Daoy (cell line): ENCODE results near the gene INTS1. TPM values are rescaled to one million over a fixed set of nuclear protein-coding genes. Genes with fewer than 3 reads are reported as not detected.

Experiments
- DNase-seq: peaks from one replicate; pipeline ENCODE4 v3.0.0-alpha.2; 2015; ENCODE audit warnings: low read depth
- total RNA-seq: library from RNA; depleted of rRNA; stranded (reverse); fragments of >200 nt; shearing (Covaris generic); gene quantifications from 2 replicates; pipeline ENCODE4 v1.2.3, GENCODE V29; 2014; rRNA removed

The INTS1 gene, protein sequence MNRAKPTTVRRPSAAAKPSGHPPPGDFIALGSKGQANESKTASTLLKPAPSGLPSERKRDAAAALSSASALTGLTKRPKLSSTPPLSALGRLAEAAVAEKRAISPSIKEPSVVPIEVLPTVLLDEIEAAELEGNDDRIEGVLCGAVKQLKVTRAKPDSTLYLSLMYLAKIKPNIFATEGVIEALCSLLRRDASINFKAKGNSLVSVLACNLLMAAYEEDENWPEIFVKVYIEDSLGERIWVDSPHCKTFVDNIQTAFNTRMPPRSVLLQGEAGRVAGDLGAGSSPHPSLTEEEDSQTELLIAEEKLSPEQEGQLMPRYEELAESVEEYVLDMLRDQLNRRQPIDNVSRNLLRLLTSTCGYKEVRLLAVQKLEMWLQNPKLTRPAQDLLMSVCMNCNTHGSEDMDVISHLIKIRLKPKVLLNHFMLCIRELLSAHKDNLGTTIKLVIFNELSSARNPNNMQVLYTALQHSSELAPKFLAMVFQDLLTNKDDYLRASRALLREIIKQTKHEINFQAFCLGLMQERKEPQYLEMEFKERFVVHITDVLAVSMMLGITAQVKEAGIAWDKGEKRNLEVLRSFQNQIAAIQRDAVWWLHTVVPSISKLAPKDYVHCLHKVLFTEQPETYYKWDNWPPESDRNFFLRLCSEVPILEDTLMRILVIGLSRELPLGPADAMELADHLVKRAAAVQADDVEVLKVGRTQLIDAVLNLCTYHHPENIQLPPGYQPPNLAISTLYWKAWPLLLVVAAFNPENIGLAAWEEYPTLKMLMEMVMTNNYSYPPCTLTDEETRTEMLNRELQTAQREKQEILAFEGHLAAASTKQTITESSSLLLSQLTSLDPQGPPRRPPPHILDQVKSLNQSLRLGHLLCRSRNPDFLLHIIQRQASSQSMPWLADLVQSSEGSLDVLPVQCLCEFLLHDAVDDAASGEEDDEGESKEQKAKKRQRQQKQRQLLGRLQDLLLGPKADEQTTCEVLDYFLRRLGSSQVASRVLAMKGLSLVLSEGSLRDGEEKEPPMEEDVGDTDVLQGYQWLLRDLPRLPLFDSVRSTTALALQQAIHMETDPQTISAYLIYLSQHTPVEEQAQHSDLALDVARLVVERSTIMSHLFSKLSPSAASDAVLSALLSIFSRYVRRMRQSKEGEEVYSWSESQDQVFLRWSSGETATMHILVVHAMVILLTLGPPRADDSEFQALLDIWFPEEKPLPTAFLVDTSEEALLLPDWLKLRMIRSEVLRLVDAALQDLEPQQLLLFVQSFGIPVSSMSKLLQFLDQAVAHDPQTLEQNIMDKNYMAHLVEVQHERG (N-terminal part only)
- 42.9 and 61.6 TPM in 2 replicates for total RNA-seq

DNA sequence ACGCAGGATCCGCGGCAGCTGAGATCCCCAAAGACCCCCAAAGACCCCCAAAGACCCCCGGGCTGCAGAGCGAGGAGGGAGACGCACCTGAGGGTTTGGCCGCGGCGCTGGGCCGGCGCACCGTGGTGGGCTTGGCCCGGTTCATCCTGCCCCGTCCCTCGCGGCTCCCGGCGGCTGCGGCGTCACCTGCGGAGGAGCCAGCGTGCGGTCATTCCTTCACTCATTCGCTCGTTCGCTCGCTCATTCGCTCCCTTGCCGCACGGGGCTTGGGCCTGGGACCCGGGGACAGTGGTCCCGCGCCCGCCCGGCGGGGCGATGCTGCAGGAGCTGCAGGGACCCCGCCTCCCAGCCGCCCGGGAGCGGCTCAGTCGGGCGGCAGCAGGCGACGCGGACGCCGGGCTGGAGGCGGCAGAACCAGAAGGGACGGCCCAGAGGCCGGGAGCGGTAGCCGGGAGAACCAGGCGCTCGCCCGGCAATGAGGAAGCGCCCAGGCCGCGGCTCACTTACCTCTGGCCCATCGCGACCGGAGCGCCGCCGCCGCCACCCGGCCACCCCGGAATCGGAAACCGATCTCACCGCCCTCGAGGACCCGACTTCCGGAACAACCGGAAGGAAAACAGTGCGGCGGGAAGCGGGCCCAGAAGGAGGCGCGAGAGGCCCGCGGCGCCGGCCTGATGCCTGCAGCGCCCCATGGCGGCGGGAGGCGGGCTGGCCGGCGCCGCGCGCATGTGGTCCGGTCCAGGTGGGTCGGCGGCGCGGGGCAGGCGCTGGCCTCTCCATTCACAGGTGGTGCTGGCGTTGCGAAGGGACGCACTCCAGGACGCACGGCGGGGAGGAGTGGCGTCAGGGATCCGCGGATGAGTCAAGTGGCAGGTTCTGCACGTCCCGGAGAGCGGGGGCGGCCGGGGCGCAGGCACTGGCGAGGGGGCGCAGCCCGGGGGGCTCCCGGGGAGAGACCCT is at the start of gene INTS1:
TSS of gene INTS1 (minus strand) at position 574 of the 960 bp plus-strand sequence. CDS start at position 145, 429 bp downstream.
- peak; percentile 96 for DNase-seq

- DNase-seq = no peak
Observed at GRCh38 chr7:1553512-1554210, 49.5 kb upstream of the INTS1 start.

DNA sequence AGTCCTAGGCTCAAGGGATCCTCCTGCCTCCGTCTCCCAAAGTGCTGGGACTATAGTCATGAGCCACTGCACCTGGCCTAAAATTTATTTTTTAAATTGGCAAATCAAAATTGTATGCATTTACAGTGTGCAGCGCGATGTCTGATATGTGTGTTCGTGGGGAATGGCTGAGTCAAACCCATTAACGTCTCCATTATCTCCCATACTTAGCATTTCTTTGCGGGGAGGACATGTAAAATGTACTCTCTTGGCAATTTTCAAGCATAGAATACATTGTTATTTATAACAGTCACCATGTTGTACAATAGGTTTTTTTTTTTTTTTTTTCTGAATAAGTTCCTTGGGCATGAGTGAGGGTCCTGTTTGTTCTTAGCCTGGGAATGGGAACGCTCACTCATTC is 48.0 kb upstream of the INTS1 start:
- no peak for DNase-seq

DNA sequence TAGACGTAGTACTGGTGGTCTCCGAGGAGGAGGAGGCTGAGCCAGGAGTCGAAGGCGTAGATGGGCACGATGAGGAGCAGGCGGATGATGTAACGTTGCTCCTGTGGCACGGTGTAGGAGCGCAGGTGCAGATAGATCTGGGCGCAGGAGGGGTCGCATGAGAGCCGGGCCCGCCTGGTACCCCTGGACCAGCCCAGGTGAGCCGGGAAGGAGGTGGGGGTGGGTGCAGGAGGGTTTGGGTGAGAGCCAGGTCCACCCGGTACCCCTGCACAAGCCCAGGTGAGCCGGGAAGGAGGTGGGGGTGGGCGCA is 46.6 kb upstream of the INTS1 start:
- no peak for DNase-seq

GRCh38 chr7:1550005-1550845 is 46.0 kb upstream of the INTS1 start:
- DNase-seq = no peak

DNA sequence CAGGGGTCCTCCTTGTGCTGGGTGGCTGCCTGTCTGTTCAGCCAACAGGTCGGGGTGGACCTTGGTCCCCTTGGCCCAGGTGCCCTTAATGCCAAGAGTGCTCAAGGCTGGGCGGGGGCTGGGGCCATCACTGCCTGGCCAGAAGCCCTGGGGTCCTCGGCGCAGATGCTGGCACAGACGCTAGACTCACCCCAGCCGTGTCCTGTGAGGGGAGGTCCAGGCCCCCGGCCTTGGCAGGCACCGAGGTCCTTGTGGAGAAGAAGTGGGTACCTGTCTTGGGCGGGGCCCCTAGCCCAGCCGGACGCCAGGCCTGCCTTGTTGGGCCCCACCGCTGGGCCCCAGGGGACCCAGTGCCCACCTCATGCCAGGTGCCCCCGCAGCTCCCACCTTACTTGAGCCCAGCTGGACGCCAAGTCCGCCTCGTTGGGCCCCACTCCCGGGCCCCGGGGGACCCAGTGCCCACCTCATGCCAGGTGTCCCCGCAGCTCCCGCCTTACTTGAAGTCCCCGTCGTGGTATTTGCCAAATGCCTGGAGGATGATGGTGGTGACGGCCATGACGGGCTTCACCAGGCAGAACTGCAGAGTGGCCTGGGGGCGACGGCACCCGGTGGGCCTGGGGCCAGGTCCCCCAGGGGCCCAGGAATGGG is 45.3 kb upstream of the INTS1 start:
- DNase-seq = no peak

GRCh38 chr7:1548944-1549343 is 44.8 kb upstream of the INTS1 start:
- no peak for DNase-seq

- no peak for DNase-seq
Observed at GRCh38 chr7:1548438-1548831, 44.2 kb upstream of the INTS1 start.

- DNase-seq = no peak
Observed at GRCh38 chr7:1547777-1548437, 43.7 kb upstream of the INTS1 start.

GRCh38 chr7:1546909-1547776 is 43.0 kb upstream of the INTS1 start:
- no peak for DNase-seq

- DNase-seq = peak; percentile 13
Observed at GRCh38 chr7:1546274-1546908, 42.2 kb upstream of the INTS1 start.

DNA sequence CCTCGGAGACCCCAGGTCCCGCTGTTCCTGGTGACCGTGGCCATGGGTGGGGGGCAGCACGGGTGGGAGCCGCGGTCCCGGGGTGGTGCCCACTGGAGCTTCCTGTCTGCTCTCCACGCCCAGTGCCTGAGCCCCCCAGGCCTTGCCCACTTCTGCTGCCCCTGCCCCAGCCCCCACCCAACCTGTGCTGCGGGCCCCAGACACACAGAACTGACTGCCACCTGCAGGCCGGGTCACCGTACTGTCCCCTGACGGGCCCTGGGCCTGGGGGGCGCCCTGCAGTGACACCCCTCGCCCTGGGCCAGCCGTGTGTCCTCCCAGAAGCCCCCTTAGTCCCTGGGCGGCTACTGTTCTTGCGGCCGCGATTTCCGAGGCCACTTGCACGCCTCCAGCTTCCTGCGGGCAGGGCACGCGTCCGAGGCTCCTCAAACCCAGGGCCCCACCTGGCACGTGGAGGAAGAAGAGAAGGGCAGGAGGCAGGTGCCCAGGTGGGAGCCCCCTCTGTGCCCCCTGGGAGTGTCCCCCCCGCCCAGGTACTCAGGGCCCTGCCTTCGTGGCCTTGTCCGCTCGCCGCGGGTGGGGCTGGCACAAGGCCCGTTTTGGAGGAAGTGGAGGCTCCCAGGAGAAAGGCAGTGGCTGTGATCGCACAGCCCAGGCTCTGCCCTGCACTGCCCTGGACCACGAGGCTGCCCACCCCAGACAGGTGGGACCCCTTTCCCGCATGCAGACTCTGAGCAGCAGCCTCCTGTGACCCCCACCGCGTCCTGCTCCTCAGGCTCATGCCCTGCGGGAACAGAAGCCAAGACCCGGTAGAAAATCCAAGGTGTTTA is 41.4 kb upstream of the INTS1 start:
- DNase-seq = peak; percentile 12

GRCh38 chr7:1544896-1545416 is 40.8 kb upstream of the INTS1 start:
- peak; percentile 7 for DNase-seq

DNA sequence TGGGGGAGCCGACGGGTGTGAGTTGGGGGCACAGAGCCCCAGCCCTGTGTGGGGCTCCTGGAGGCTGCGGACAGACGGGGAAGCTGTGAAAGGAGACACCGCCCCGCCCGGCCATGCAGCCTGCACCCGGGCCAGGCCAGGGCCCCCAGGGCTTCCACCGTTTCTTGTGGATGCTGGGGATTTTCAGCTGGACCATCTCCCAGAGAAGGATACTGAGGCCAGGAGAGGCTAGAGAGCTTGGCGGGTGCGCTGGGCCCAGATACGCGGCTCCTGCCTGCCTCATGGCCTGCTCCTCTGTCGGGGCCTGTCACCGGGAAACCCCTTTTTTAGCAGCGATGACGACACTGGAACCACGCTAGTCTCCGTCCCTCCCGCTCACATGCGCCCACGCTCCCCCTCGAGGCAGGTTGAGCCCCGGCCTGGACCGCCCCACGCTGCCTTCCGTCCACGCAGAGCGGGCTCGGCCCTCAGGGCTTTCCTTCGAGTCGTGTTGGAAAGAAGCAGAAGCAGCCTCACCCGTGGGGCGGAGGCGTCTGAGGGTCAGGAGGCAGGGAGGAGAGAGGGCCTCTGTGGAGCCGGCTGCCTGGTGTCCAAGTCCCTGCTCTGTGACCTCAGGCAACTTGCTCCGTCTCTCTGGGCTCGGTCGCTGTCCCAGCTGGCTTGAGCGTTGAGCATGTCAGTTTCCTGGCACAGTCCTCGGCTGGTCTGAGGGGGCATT is 40.1 kb upstream of the INTS1 start:
- DNase-seq = peak; percentile 13

DNA sequence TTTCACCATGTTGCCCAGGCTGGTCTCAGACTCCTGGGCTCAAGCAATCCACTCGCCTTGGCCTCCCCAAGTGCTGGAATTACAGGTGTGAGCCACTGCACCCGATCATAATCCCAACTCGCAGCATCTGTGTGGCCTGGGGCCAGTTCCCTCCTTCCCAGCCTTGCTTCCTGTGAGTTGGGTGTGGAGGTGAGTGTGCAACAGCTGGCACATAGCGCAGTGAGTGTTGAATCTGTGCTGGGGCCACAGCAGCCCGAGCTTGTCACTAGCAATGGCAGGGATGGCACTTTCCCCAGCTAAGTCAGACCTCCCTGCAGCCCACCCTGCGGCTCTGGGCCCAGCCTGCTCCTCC is 39.6 kb upstream of the INTS1 start:
- peak; percentile 9 for DNase-seq
